NCI-H510A treated with DMSO at 0.1 percent for 48 hours (cell line): ENCODE data around the gene BCAN.

Experiments used
- DNase-seq: peaks from one replicate; lab custom pipeline; 2025; lab: John Stamatoyannopoulos, UW

Gene BCAN

GRCh38 chr1:156677616-156678596 is 36.0 kb downstream of the BCAN start:
- peak; percentile 70 for DNase-seq

- no peak for DNase-seq
These were observed 38.1 kb downstream of the BCAN start for GRCh38 chr1:156680056-156680455.

- DNase-seq, result no peak
These were observed 39.5 kb downstream of the BCAN start for GRCh38 chr1:156681196-156681960.

DNA sequence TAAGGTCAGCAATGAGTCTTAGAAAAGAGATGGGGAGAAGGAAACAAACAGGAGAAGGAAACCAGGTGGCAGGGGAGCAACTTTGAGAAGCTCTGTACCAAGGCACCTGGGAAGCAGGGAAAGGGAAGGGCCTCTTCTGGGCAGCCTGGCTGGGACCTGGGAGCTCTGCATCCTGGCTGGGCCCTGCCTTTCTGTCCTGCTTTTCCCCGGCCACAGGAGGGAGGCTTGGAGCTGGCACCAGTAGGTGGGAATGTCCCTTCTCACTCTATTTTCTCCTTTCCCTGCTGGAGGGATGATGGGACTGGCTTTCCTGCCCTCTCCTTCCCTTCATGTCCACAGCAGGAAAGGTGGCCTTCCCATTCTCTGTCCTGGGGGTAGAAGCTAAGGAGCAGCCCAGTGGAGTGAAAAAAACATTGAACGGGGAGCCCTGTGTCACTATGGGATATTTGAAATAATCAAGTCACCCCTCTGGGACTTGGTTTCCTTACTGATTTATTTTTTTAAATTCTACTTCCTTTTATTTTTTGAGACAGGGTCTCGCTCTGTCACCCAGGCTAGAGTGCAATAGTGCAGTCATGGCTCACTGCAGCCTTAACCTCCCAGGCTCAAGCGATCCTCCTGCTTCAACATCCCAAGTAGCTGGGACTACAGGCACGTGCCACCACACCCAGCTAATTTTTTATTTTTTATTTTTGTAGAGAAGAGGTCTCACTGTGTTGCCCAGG is 40.4 kb downstream of the BCAN start:
- no peak for DNase-seq

- no peak for DNase-seq
These were observed 42.4 kb downstream of the BCAN start for GRCh38 chr1:156684227-156684782.

- peak; percentile 85 for DNase-seq
These were observed 47.4 kb downstream of the BCAN start for GRCh38 chr1:156689035-156689952.

- DNase-seq, result no peak
These were observed 48.2 kb downstream of the BCAN start for GRCh38 chr1:156689953-156690674.

GRCh38 chr1:156690675-156691036 is 48.7 kb downstream of the BCAN start:
- DNase-seq, result no peak

DNA sequence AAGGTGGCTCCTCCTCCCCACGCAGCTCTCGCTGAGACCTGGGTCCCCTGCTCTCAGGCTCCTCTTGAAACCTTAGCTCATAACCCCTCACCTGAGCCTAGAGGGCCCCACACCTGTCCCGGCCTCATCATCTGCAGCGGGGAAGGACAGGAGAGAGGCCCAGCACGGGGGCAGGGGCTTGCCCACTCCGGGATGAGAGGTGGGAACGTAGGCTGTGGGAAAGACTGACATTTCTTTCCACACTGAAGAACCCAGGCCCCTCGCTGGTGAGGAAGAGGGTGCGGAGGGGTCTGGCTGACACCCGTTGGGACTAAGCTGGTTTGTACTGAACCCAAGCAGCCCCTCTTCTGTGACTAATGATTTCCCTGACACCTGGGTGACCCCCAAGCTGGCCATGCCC is 49.3 kb downstream of the BCAN start:
- DNase-seq, result no peak

DNA sequence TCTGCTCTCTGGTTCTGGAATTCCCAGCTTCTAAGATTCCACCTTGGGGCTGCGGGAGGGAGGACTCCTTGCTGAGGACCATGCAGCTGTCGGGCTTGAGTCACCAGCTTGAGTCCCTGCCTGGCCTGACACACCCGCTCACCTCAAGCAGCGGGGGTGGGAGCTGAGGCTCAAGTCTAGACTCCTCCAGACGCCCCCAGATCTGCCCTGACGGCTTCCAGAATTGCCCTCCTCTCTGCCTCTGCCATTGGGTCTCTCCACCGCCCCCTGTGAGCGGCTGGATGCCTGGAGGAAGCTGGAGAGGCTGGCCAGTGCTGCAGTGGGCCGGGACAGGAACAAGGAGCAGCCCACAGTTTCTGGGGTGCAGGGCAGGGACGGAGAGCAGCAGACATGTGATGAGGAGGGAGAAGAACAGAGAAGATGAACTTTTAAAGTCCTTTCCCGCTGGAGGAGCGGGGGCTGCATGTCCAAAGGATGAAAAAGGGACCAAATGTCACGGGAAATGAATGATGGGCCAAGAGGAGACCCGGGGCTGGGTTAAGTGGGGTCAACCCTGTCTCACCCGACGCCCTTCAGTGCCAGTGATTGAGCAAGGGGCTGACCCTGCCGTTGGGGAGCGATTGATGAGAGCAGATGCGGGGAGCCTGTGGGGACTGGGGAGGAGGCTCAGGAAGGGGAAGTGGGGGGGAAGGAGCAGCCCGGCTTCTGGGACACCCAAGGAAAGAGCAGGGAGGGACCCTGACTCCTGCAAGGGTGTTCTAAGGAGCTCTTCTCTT is 49.9 kb downstream of the BCAN start:
- DNase-seq, result no peak

DNA sequence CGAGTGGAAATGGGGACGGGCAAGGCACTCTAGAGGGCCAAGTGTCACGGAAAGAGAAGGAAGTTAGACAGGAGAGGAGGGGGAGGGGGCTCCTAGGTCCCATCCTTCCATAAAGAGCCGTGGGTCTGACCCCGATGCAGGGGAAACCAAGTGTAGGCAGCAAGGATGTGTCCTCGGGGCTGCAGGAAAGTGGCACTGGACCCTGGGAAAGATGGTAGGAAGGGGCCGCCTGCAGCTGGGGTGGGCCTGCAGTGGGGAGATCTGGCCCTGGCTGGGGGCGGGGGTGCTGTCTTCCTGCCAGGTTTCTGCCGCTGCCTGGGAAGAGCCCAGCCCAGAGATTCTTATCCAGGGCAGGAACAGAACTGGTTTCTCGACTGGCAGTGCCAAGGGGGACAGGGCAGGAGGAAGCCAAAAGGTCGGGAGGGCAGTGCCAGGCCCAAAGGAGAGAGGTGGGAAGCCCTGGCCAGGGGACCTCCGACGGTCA is 50.6 kb downstream of the BCAN start:
- no peak for DNase-seq

GRCh38 chr1:156692925-156693847 is 51.3 kb downstream of the BCAN start:
- DNase-seq, result peak; percentile 83

- peak; percentile 64 for DNase-seq
These were observed 52.2 kb downstream of the BCAN start for GRCh38 chr1:156693848-156694689.

- DNase-seq, result no peak
These were observed 52.7 kb downstream of the BCAN start for GRCh38 chr1:156694690-156694962.

GRCh38 chr1:156696755-156697154 is 54.8 kb downstream of the BCAN start:
- no peak for DNase-seq

DNA sequence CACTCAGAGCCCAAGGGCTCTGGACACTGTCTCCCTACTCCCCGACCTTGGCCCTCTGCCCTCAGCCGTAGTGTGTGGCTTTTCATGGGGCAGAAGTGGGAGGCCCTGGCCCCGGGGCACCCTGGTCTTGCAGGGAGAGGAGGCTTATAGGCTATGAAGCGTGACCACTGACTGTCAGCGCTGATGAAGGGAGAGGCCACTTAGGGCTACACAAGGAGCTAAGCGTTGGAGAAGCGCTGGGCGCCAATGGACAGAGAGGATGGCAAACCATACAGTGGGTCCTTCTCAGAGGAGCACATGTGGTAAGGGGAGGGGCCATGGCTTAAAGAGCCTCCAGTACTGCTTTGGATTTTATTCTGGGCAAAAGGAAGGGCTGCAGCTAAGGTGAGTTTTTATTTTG is 55.6 kb downstream of the BCAN start:
- peak; percentile 87 for DNase-seq

GRCh38 chr1:156698995-156699394 is 57.1 kb downstream of the BCAN start:
- no peak for DNase-seq
